ENCODE data around the gene PIWIL4. TPM values are rescaled to one million over a fixed set of nuclear protein-coding genes. Genes with fewer than 3 reads are reported as not detected.

Gene PIWIL4
- total RNA-seq, 1 donor from 2014 or later = 0.62 TPM

DNA sequence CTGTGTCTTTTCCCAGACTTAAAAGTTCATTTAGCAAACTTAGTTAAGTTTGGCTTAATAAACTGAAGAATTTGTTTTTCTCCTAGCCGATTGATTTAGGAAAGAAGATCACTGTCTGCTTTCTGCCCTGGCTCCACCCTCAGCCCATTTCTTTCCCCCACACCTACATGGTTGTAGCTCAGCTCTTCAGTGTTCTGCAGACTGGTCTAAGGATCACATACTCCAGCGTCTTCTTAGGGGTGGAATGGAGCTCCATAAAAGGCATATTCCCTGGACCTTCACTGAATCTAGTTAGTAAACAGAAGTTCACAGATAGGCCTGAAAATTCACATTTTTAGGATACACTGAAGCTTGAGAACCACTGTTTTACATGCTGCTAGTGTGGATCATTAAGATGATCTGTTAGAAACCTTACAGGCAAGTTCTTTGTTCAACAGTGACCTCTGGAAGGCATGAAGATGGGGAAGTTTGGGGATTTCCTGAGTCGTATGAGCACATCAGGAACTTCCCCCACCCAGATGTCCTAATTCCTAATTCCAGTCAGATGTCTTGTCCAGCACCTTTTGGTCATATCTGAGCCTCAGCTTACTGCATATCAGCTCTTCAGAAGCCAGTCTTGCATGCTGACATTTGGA is 16.8 kb downstream of the PIWIL4 start:
- CTCF ChIA-PET = no interaction called here
- Mint-ChIP-seq H3K9me3 (no peaks in the 10 kb centered on the region), H3K27ac (no peak overlapping the region), H3K27me3 (peaks cover 3% of the 10 kb centered on the region), H3K4me1 (peaks cover 12% of the 10 kb centered on the region), H3K36me3 (ENCODE audit: low read depth) (no peaks in the 10 kb centered on the region), H3K4me3 (no peak overlapping the region)
- intact Hi-C loops (cut with micrococcal nuclease) = no loop called here
- ATAC-seq (ENCODE audit: low read depth) (no peak), DNase-seq (no peak)
- POLR2A ChIA-PET = no interaction called here
- TF ChIP-seq CTCF (IDR thresholded peaks at IDR 0.05) = no peak

- no peak for TF ChIP-seq CTCF (IDR thresholded peaks at IDR 0.05)
- peaks cover 12% of the 10 kb centered on the region for H3K4me1 Mint-ChIP-seq
- ATAC-seq (ENCODE audit: low read depth) (no peak), DNase-seq (no peak)
- H3K9me3 Mint-ChIP-seq = no peaks in the 10 kb centered on the region
- no peak overlapping the region for H3K27ac Mint-ChIP-seq
- POLR2A ChIA-PET = no interaction called here
- H3K36me3 Mint-ChIP-seq (ENCODE audit: low read depth) = no peaks in the 10 kb centered on the region
- CTCF ChIA-PET = no interaction called here
- H3K4me3 Mint-ChIP-seq = no peak overlapping the region
- H3K27me3 Mint-ChIP-seq = peaks cover 3% of the 10 kb centered on the region
- intact Hi-C loops (cut with micrococcal nuclease) = no loop called here
These were observed 17.8 kb downstream of the PIWIL4 start for GRCh38 chr11:94584978-94585377.

DNA sequence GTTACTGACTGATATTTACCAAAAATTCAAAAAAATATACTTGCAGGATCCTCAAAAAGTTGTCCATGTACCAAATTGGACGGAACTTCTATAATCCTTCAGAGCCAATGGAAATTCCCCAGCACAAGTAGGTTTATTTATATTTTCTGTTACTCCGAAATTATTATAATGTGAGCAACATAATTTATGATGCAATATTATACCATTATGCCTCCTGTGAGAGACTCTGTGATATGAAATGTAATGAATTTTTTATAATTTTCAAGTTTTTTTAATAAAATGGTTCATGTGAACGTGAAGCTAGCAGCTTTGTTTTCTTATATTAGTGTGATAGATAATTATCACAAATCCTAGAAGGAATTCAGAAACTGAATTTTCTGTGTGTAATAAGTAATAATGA is 18.2 kb downstream of the PIWIL4 start:
- POLR2A ChIA-PET = no interaction called here
- peaks cover 3% of the 10 kb centered on the region for H3K27me3 Mint-ChIP-seq
- intact Hi-C loops (cut with micrococcal nuclease) = no loop called here
- DNase-seq (no peak), ATAC-seq (ENCODE audit: low read depth) (no peak)
- H3K4me1 Mint-ChIP-seq = peaks cover 12% of the 10 kb centered on the region
- no peaks in the 10 kb centered on the region for H3K36me3 Mint-ChIP-seq (ENCODE audit: low read depth)
- CTCF ChIA-PET = no interaction called here
- H3K9me3 Mint-ChIP-seq = no peaks in the 10 kb centered on the region
- no peak for TF ChIP-seq CTCF (IDR thresholded peaks at IDR 0.05)
- no peak overlapping the region for H3K27ac Mint-ChIP-seq
- H3K4me3 Mint-ChIP-seq = no peak overlapping the region

DNA sequence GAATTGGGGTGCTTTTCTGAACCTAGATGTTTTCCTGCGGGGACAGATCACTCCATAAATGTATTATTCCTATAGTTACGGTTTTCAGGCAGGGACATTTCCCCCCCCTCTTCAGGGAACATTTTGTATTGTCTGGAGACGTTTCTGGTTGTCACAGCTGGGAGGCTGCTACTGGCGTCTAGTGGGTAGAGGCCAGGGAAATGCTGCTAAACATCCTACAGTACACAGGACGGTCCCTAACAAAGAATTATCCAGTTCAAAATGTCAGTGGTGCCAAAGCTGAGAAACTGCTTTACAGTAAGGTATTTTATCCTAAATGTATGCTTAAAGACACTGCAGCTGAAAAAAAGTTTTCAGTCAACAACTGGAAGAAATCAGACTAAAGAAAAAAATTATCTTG is 19.4 kb downstream of the PIWIL4 start:
- peaks cover 3% of the 10 kb centered on the region for H3K27me3 Mint-ChIP-seq

DNA sequence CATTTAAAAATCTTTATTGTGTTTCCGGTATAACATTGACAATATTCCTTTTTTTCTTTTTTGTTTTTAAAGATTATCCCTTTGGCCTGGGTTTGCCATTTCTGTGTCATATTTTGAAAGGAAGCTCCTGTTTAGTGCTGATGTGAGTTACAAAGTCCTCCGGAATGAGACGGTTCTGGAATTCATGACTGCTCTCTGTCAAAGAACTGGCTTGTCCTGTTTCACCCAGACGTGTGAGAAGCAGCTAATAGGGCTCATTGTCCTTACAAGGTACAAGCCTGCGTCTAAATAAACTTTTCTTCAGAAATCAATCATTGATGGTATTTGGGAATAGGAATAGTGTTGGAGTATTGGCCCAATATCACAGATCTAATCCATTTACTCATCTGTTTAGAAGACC is 19.8 kb downstream of the PIWIL4 start:
- ChIA-PET CTCF (no interaction called here), POLR2A (no interaction called here)
- no peaks in the 10 kb centered on the region for H3K9me3 Mint-ChIP-seq
- no peak overlapping the region for H3K27ac Mint-ChIP-seq
- H3K36me3 Mint-ChIP-seq (ENCODE audit: low read depth) = no peaks in the 10 kb centered on the region
- H3K27me3 Mint-ChIP-seq = peaks cover 3% of the 10 kb centered on the region
- H3K4me1 Mint-ChIP-seq = peaks cover 6% of the 10 kb centered on the region
- no peak for TF ChIP-seq CTCF (IDR thresholded peaks at IDR 0.05)
- no peak for DNase-seq
- no peak for ATAC-seq (ENCODE audit: low read depth)
- no peak overlapping the region for H3K4me3 Mint-ChIP-seq
- intact Hi-C loops (cut with micrococcal nuclease) = no loop called here

More for the DNA sequence above, 19.4 kb downstream of the PIWIL4 start:
- TF ChIP-seq CTCF (IDR thresholded peaks at IDR 0.05) = no peak
- CTCF ChIA-PET = no interaction called here
- intact Hi-C loops (cut with micrococcal nuclease) = no loop called here
- DNase-seq = no peak
- POLR2A ChIA-PET = no interaction called here
- H3K4me1 Mint-ChIP-seq = peaks cover 10% of the 10 kb centered on the region
- no peaks in the 10 kb centered on the region for H3K36me3 Mint-ChIP-seq (ENCODE audit: low read depth)
- no peak overlapping the region for H3K27ac Mint-ChIP-seq
- H3K4me3 Mint-ChIP-seq = no peak overlapping the region
- no peaks in the 10 kb centered on the region for H3K9me3 Mint-ChIP-seq
- ATAC-seq (ENCODE audit: low read depth) = no peak
